IMR-90 (cell line): ENCODE data around the gene FAM32A. TPM values are rescaled to one million over a fixed set of nuclear protein-coding genes. Genes with fewer than 3 reads are reported as not detected.

Experiments used
- ATAC-seq: fragments of 200-7000 bp; cut with Tn5 transposase; 2 replicates; pipeline ENCODE4 v1.9.1; 2020; ENCODE audit warnings: low read depth, mild to moderate bottlenecking, moderate library complexity
- BruUV-seq: library from RNA; stranded (reverse); fragments of 400-500 nt; replicated peaks from 2 replicates; lab custom pipeline; 2021; lab: Mats Ljungman, UMichigan
- CTCF ChIA-PET: fragments of 300-600 bp; formaldehyde crosslinking; extraction: SDS; loops from one replicate; lab custom pipeline; 2021; ENCODE audit warnings: antibody characterized with exemption; lab: Yijun Ruan, JAX
- POLR2A ChIA-PET: fragments of 300-600 bp; sonication (Branson Sonifier 250); formaldehyde crosslinking; loops from one replicate; lab custom pipeline; 2022; ENCODE audit warnings: antibody characterized with exemption; ENCODE audit not compliant: unreplicated experiment; lab: Charles Lee
- DNase-seq: peaks from one replicate; pipeline ENCODE4 v3.0.0; 2013
- H2AFZ ChIP-seq: replicated peaks from 2 replicates; pipeline ENCODE3; 2013; ENCODE audit warnings: low read length, mild to moderate bottlenecking; ENCODE audit not compliant: poor library complexity
- H2AK5ac ChIP-seq: 2 replicates; pipeline ENCODE4 v1.6.1; 2013; ENCODE audit warnings: low read depth, low read length, inconsistent platforms
- H2AK9ac ChIP-seq: replicated peaks from 2 replicates; pipeline ENCODE3; 2013; ENCODE audit warnings: mild to moderate bottlenecking, low read depth, low read length, moderate library complexity; ENCODE audit not compliant: poor library complexity
- H2BK120ac ChIP-seq: 2 replicates; pipeline ENCODE4 v1.6.1; 2013; ENCODE audit warnings: low read depth, low read length, inconsistent platforms
- H2BK15ac ChIP-seq: 3 replicates; pipeline ENCODE4 v1.6.1; 2013; ENCODE audit warnings: low read depth, low read length, inconsistent platforms
- H2BK20ac ChIP-seq: 2 replicates; pipeline ENCODE4 v1.6.1; 2013; ENCODE audit warnings: low read depth, mild to moderate bottlenecking, inconsistent platforms, low read length, moderate library complexity
- H2BK5ac ChIP-seq: 2 replicates; pipeline ENCODE4 v1.6.1; 2013; ENCODE audit warnings: mild to moderate bottlenecking, low read depth, low read length, inconsistent platforms; ENCODE audit not compliant: poor library complexity, severe bottlenecking
- H3K14ac ChIP-seq: replicated peaks from 2 replicates; pipeline ENCODE4 v1.6.1; 2013; ENCODE audit warnings: low read depth, low read length, inconsistent platforms
- H3K18ac ChIP-seq: 2 replicates; pipeline ENCODE4 v1.6.1; 2013; ENCODE audit warnings: low read depth, low read length, control low read depth
- H3K23ac ChIP-seq: 2 replicates; pipeline ENCODE4 v1.6.1; 2013; ENCODE audit warnings: low read depth, low read length, inconsistent platforms
- H3K27ac ChIP-seq: 2 replicates; pipeline ENCODE4 v1.5.1; 2013; ENCODE audit warnings: mild to moderate bottlenecking, control low read depth, low read length; ENCODE audit not compliant: insufficient read depth
- H3K27me3 ChIP-seq: 2 replicates; pipeline ENCODE4 v1.6.1; 2013; ENCODE audit warnings: low read length; ENCODE audit not compliant: control insufficient read depth, insufficient read depth
- H3K36me3 ChIP-seq: 2 replicates; pipeline ENCODE4 v1.6.1; 2013; ENCODE audit warnings: low read length, mixed read lengths; ENCODE audit not compliant: control insufficient read depth, insufficient read depth
- H3K4ac ChIP-seq: 2 replicates; pipeline ENCODE4 v1.6.1; 2013; ENCODE audit warnings: low read depth, low read length, inconsistent platforms
- H3K4me1 ChIP-seq: 2 replicates; pipeline ENCODE4 v1.6.1; 2013; ENCODE audit warnings: low read length, mixed read lengths; ENCODE audit not compliant: control insufficient read depth, insufficient read depth
- H3K4me2 ChIP-seq: 2 replicates; pipeline ENCODE4 v1.6.1; 2013; ENCODE audit warnings: low read depth, mild to moderate bottlenecking, control low read depth, low read length, moderate library complexity
- H3K4me3 ChIP-seq: 2 replicates; pipeline ENCODE4 v1.5.1; 2013; ENCODE audit warnings: low read depth, mild to moderate bottlenecking, control low read depth, low read length, moderate library complexity; ENCODE audit not compliant: insufficient read depth
- H3K56ac ChIP-seq: 2 replicates; pipeline ENCODE4 v1.6.1; 2013; ENCODE audit warnings: low read length, inconsistent platforms; ENCODE audit not compliant: insufficient read depth; ENCODE audit errors: extremely low read depth
- H3K79me1 ChIP-seq, 2 experiments: 2 replicates each; pipeline ENCODE4 v1.6.1; 2013; ENCODE audit warnings: low read length in 2 of 2, inconsistent platforms in 1 of 2, low read depth in 1 of 2
- H3K9ac ChIP-seq: 2 replicates; pipeline ENCODE4 v1.6.1; 2013; ENCODE audit warnings: low read depth, low read length, control low read depth
- H3K9me1 ChIP-seq: 2 replicates; pipeline ENCODE4 v1.6.1; 2013; ENCODE audit warnings: low read length, inconsistent platforms; ENCODE audit not compliant: insufficient read depth
- H3K9me3 ChIP-seq: 2 replicates; pipeline ENCODE4 v1.6.1; 2013; ENCODE audit warnings: low read length; ENCODE audit not compliant: control insufficient read depth, insufficient read depth
- H4K20me1 ChIP-seq: 2 replicates; pipeline ENCODE4 v1.6.1; 2013; ENCODE audit warnings: low read length, inconsistent platforms; ENCODE audit not compliant: insufficient read depth
- H4K5ac ChIP-seq: 2 replicates; pipeline ENCODE4 v1.6.1; 2013; ENCODE audit warnings: mild to moderate bottlenecking, low read depth, low read length, control low read depth
- H4K8ac ChIP-seq, 2 experiments: 2 replicates each; pipeline ENCODE4 v1.6.1; 2013; ENCODE audit warnings: low read depth in 2 of 2, low read length in 2 of 2, control low read depth in 1 of 2, inconsistent platforms in 1 of 2
- H4K91ac ChIP-seq: 2 replicates; pipeline ENCODE4 v1.6.1; 2013; ENCODE audit warnings: low read depth, low read length, inconsistent platforms; ENCODE audit not compliant: insufficient read depth
- CEBPB ChIP-seq: IDR thresholded peaks from 2 replicates; pipeline ENCODE4 v1.6.1; 2012; ENCODE audit warnings: low read depth, low read length, improper control_type of control experiment
- CTCF ChIP-seq: conservative IDR thresholded peaks from 2 replicates; pipeline ENCODE4 v1.5.1; 2012; ENCODE audit warnings: mild to moderate bottlenecking, low read depth, low read length, improper control_type of control experiment
- FOS ChIP-seq: fragments of 150-350 bp; IDR thresholded peaks from 2 replicates; pipeline ENCODE4 v1.6.1; 2016; ENCODE audit warnings: low read depth, low read length
- MAFK ChIP-seq: IDR thresholded peaks from 2 replicates; pipeline ENCODE4 v1.6.1; 2012; ENCODE audit warnings: low read depth, low read length, improper control_type of control experiment
- MAZ ChIP-seq: IDR thresholded peaks from 2 replicates; pipeline ENCODE4 v1.6.1; 2012; ENCODE audit warnings: low read depth, mild to moderate bottlenecking, low read length, improper control_type of control experiment, moderate library complexity, borderline replicate concordance
- MXI1 ChIP-seq: IDR thresholded peaks from 2 replicates; pipeline ENCODE4 v1.6.1; 2012; ENCODE audit warnings: low read depth, mild to moderate bottlenecking, low read length, moderate library complexity, borderline replicate concordance
- NFE2L2 ChIP-seq: fragments of 150-350 bp; IDR thresholded peaks from 2 replicates; pipeline ENCODE4 v1.6.1; 2016; ENCODE audit warnings: low read depth, mild to moderate bottlenecking, low read length
- RCOR1 ChIP-seq: IDR thresholded peaks from 2 replicates; pipeline ENCODE4 v1.6.1; 2012; ENCODE audit warnings: mild to moderate bottlenecking, low read length, improper control_type of control experiment; ENCODE audit not compliant: insufficient replicate concordance
- SMC3 ChIP-seq: fragments of 150-350 bp; IDR thresholded peaks from 2 replicates; pipeline ENCODE4 v1.6.1; 2016; ENCODE audit warnings: low read depth, mild to moderate bottlenecking, antibody characterized with exemption, low read length, moderate library complexity
- USF2 ChIP-seq: fragments of 150-350 bp; IDR thresholded peaks from 2 replicates; pipeline ENCODE4 v1.6.1; 2017; ENCODE audit warnings: mild to moderate bottlenecking, antibody characterized with exemption, low read length, low read depth
- WGBS, 2 experiments: methylation state at CpG; one replicate each; pipeline versions ENCODE4 v1.1.5 to v1.1.7; 2013; ENCODE audit warnings: missing lambda C conversion rate in 2 of 2; ENCODE audit not compliant: insufficient read length in 1 of 2; ENCODE audit errors: extremely low coverage in 2 of 2; 5-methylcytosine and 5-hydroxymethylcytosine counted together
- dilution Hi-C: fragments of 300-500 bp; cut with HindIII; formaldehyde crosslinking; loops from one replicate; pipeline ENCODE4 v1.14.3; 2018; ENCODE audit warnings: low sequenced_read_pairs; ENCODE audit not compliant: unreplicated experiment
- in situ Hi-C: fragments of 300-500 bp; cut with MboI; formaldehyde crosslinking; loops from 3 replicates; pipeline ENCODE4 v1.14.3; 2019; ENCODE audit warnings: low sequenced_read_pairs, inconsistent platforms, mixed read lengths
- intact Hi-C: fragments of 100-400 bp; cut with micrococcal nuclease; formaldehyde crosslinking; loops from 2 replicates; pipeline ENCODE4 v1.10.0; 2022
- polyA plus RNA-seq, 3 experiments: library from polyadenylated mRNA; depleted of rRNA; stranded (reverse); fragments of >200 nt; gene quantifications; 2 replicates each; pipeline ENCODE4 v1.2.3, GENCODE V29; 2012; ENCODE audit warnings: low replicate concordance in 1 of 3
- total RNA-seq: library from RNA; depleted of rRNA; stranded (reverse); fragments of >200 nt; gene quantifications from 2 replicates; pipeline ENCODE4 v1.2.3, GENCODE V29; 2012

Gene FAM32A
- total and polyA plus RNA-seq, 2 of the 4 experiments (the other 2 are of a cell fraction): 99.5 to 130 TPM

- TF ChIP-seq FOS: no peak
Measured at GRCh38 chr19:16227837-16228636, 42.8 kb downstream of the FAM32A start (continued).

GRCh38 chr19:16228637-16229321 is 43.6 kb downstream of the FAM32A start:
- H3K27ac ChIP-seq: no peak overlapping the region
- 100% methylated on average over 7 of the region's 21 CpGs; no CpG with 5 or more reads in 1 of the 2 experiments for WGBS, 2 experiments
- no peak overlapping the region for H2BK20ac ChIP-seq
- H3K4me1 ChIP-seq: no peaks in the 10 kb centered on the region
- no peak overlapping the region for H3K4ac ChIP-seq
- POLR2A ChIA-PET: no interaction called here
- H4K8ac ChIP-seq: no peak overlapping the region
- peaks cover 13 to 40% of the 10 kb centered on the region in 2 experiments for H3K79me1 ChIP-seq
- H3K4me2 ChIP-seq: no peak overlapping the region
- H3K18ac ChIP-seq: no peak overlapping the region
- no peaks in the 10 kb centered on the region for H3K9me3 ChIP-seq
- in situ Hi-C loops: no loop called here
- no peak for DNase-seq
- H3K9ac ChIP-seq: no peak overlapping the region
- H2BK5ac ChIP-seq: no peak overlapping the region
- H3K23ac ChIP-seq: no peak overlapping the region
- intact Hi-C loops: no loop called here
- dilution Hi-C loops: no loop called here
- H2BK120ac ChIP-seq: no peak overlapping the region
- BruUV-seq: no TSS peak
- no peak overlapping the region for H2BK15ac ChIP-seq
- no peak overlapping the region for H3K14ac ChIP-seq
- H4K5ac ChIP-seq: no peak overlapping the region
- H3K36me3 ChIP-seq: peaks cover 85% of the 10 kb centered on the region
- peaks cover 26% of the 10 kb centered on the region for H4K20me1 ChIP-seq
- no peak overlapping the region for H2AK9ac ChIP-seq
- peaks cover 3% of the 10 kb centered on the region; the same call in 1 of the 2 replicates for H3K9me1 ChIP-seq
- no peak overlapping the region for H2AK5ac ChIP-seq
- H3K56ac ChIP-seq: no peak overlapping the region
- H2AFZ ChIP-seq: no peak overlapping the region
- H3K4me3 ChIP-seq: no peak overlapping the region
- no peak overlapping the region for H4K91ac ChIP-seq
- CTCF ChIA-PET: no interaction called here
- H3K27me3 ChIP-seq: no peaks in the 10 kb centered on the region
- ATAC-seq: no peak
- TF ChIP-seq NFE2L2 (no peak), FOS (no peak), MXI1 (no peak), CEBPB (no peak), MAFK (no peak), CTCF (no peak), SMC3 (no peak), USF2 (no peak), MAZ (no peak), RCOR1 (no peak)
